HEK293 (cell line): ENCODE results near the gene CA9.

Experiments
- CTCF ChIP-seq: fragments of 450-650 bp; formaldehyde crosslinking; IDR thresholded peaks from 2 replicates; pipeline ENCODE4 v1.5.1; 2016; ENCODE audit warnings: missing biosample characterization, missing genetic modification characterization
- MYNN ChIP-seq: fragments of 450-650 bp; formaldehyde crosslinking; IDR thresholded peaks from 2 replicates; pipeline ENCODE4 v1.5.1; 2016; ENCODE audit warnings: missing biosample characterization, missing genetic modification characterization, borderline replicate concordance
- OVOL3 ChIP-seq: fragments of 450-650 bp; formaldehyde crosslinking; IDR thresholded peaks from 2 replicates; pipeline ENCODE4 v1.5.1; 2016; ENCODE audit warnings: missing biosample characterization, missing genetic modification characterization
- REPIN1 ChIP-seq: fragments of 450-650 bp; formaldehyde crosslinking; IDR thresholded peaks from 2 replicates; pipeline ENCODE4 v1.5.1; 2017; ENCODE audit warnings: missing biosample characterization, missing genetic modification characterization, low read depth
- ZBTB17 ChIP-seq: fragments of 450-650 bp; formaldehyde crosslinking; IDR thresholded peaks from 2 replicates; pipeline ENCODE4 v1.5.1; 2016; ENCODE audit warnings: missing biosample characterization, missing genetic modification characterization
- ZFP3 ChIP-seq: fragments of 450-650 bp; formaldehyde crosslinking; IDR thresholded peaks from 2 replicates; pipeline ENCODE4 v1.5.1; 2016; ENCODE audit warnings: low read depth, missing biosample characterization, missing genetic modification characterization
- ZNF114 ChIP-seq: fragments of 450-650 bp; formaldehyde crosslinking; IDR thresholded peaks from 2 replicates; pipeline ENCODE4 v1.5.0; 2017; ENCODE audit warnings: missing biosample characterization, missing genetic modification characterization
- ZNF140 ChIP-seq: fragments of 450-650 bp; formaldehyde crosslinking; IDR thresholded peaks from 2 replicates; pipeline ENCODE4 v1.5.1; 2016; ENCODE audit warnings: missing biosample characterization, missing genetic modification characterization
- ZNF274 ChIP-seq, 2 experiments: fragments of 200-500 bp in 1 of 2; fragments of 450-650 bp in 1 of 2; sonication (Bioruptor generic) in 1 of 2; formaldehyde crosslinking in 1 of 2; IDR thresholded peaks; 2 replicates each; pipeline versions ENCODE4 v1.5.1 to v1.6.1; 2014 to 2016; ENCODE audit warnings: borderline replicate concordance in 1 of 2, inconsistent platforms in 1 of 2, low read length in 1 of 2, missing biosample characterization in 1 of 2, missing genetic modification characterization in 1 of 2
- ZNF544 ChIP-seq: fragments of 450-650 bp; formaldehyde crosslinking; IDR thresholded peaks from 2 replicates; pipeline ENCODE4 v1.5.0; 2017; ENCODE audit warnings: missing biosample characterization, missing genetic modification characterization
- TF ChIP-seq, protein P1 (sequence below): fragments of 450-650 bp; formaldehyde crosslinking; IDR thresholded peaks from 2 replicates; pipeline ENCODE4 v1.5.1; 2016; ENCODE audit warnings: missing biosample characterization, missing genetic modification characterization

GRCh38 chr9:35690294-35690613 is 16.5 kb downstream of the CA9 start:
- no peak for TF ChIP-seq CTCF (tag by site-specific recombination)
- no peak for TF ChIP-seq ZNF274 (IDR thresholded peaks at IDR 0.05; ENCODE audit: low read length)
- no peak for TF ChIP-seq ZNF274 (tag by site-specific recombination; IDR thresholded peaks at IDR 0.05; ENCODE audit: borderline replicate concordance)
- no peak for TF ChIP-seq MYNN
- no peak for TF ChIP-seq ZNF114 (tag by site-specific recombination)
- TF ChIP-seq ZNF140 (tag by site-specific recombination) = no peak
- TF ChIP-seq ZFP3 (tag by site-specific recombination) = no peak
- no peak for TF ChIP-seq OVOL3 (tag by site-specific recombination)
- TF ChIP-seq, protein P1, sequence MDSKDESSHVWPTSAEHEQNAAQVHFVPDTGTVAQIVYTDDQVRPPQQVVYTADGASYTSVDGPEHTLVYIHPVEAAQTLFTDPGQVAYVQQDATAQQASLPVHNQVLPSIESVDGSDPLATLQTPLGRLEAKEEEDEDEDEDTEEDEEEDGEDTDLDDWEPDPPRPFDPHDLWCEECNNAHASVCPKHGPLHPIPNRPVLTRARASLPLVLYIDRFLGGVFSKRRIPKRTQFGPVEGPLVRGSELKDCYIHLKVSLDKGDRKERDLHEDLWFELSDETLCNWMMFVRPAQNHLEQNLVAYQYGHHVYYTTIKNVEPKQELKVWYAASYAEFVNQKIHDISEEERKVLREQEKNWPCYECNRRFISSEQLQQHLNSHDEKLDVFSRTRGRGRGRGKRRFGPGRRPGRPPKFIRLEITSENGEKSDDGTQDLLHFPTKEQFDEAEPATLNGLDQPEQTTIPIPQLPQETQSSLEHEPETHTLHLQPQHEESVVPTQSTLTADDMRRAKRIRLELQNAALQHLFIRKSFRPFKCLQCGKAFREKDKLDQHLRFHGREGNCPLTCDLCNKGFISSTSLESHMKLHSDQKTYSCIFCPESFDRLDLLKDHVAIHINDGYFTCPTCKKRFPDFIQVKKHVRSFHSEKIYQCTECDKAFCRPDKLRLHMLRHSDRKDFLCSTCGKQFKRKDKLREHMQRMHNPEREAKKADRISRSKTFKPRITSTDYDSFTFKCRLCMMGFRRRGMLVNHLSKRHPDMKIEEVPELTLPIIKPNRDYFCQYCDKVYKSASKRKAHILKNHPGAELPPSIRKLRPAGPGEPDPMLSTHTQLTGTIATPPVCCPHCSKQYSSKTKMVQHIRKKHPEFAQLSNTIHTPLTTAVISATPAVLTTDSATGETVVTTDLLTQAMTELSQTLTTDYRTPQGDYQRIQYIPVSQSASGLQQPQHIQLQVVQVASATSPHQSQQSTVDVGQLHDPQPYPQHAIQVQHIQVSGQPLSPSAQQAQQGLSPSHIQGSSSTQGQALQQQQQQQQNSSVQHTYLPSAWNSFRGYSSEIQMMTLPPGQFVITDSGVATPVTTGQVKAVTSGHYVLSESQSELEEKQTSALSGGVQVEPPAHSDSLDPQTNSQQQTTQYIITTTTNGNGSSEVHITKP = no peak
- TF ChIP-seq ZNF544 (tag by site-specific recombination) = no peak
- no peak for TF ChIP-seq ZBTB17 (tag by site-specific recombination)
- no peak for TF ChIP-seq REPIN1 (tag by site-specific recombination)
